ENCODE results near the gene ERP27.

ERP27 gene

DNA sequence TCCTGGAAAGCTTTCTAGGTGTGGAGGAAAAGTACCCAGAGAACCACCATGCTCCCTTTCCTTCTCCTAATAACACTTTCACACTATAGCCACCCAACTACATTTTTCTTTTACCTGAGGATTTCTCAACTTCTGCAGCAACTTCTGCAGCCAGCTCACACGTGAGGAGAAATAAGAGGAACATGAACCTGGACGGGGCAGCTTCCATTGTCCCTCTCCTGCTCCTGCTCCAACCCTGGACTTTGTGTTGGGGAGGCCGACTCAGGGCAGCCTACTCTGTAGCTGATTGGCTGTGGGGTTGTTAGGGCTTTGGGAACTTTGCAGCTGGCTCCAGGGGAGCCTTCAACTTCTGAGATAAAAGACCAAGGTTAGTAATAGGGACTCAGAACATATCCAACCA, at the start of gene ERP27:
ERP27 (minus strand) TSS at position 237 of the 400 bp plus-strand sequence; CDS start at position 208, 29 bp downstream.
- no peak for DNase-seq

DNA sequence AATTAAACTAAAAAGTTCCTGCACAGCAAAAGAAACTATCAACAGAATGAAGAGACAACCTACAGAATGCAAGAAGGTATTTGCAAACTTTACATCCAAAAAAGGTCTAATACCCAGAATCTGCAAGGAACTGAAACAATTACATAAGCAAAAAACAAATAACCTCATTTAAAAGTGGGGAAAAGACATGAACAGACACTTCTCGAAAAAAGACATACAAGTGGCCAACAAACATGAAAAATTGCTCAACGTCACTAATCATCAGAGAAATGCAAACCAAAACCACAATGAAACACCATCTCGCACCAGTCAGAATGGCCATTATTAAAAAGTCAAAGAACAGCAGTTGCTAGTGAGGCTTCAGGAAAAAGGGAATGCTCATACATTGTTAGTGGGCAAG, 49.7 kb upstream of the ERP27 start:
- DNase-seq, result no peak

DNA sequence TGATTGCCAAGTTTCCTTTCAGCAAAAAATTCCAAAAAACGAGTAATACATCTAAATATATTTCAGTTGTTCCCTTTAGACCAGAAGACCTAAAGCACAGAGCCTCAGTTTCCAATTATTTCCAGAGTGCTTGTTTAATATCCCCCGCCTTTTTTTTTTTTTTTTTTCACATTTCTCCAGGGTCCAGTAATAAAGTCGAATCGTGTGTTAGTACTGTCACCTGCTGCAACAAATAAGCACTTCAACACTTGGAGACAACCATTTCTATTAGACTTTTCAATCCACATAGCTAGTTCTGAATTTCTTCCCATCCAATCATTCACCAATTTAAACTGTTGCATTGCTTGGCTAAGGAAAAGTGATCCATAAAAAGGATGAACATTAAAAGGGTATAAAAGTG, 48.1 kb upstream of the ERP27 start:
- no peak for DNase-seq

DNA sequence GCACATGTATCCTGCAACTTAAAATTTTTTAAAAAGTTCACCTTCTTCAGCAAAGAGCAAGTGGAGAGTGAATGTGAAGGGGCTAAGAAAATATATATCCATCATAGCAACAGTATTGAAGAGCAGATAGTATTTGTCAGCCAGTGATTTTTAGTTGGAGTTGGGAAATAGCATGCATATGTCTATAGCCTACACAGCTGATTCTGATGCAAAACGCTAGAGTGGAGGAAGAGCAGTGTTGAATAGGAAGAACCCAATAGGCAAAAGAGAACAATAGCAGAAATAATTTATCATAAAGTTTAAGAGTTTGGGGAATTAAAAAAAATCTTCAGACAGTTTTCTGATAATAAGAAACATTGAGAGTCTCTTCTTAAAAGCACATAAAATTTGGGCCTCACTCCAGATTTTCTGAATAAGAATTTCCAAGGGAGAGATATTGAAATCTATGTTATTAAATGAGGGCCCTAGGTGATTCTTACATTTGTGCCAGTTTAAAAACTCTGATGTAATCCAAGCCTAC, 46.5 kb upstream of the ERP27 start:
- no peak for DNase-seq

DNA sequence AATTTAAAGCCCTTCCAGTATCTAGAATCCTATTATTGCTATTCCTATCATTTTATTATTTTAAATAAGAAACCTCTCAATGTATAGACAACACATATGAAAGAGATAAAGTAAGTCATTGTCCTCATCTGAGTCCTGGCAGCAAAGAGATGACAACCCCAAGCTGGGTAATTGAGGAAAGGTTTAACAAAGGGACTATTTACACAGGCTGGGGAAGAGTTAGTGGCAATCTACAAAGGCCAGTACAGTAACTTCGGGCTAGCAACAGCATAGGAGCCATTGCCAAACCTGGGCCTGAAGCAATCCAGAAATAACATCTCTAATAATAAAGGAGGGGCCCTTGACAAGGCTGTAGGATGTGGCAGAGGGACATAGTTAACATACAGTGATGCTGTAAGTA, 45.7 kb upstream of the ERP27 start:
- no peak for DNase-seq

DNA sequence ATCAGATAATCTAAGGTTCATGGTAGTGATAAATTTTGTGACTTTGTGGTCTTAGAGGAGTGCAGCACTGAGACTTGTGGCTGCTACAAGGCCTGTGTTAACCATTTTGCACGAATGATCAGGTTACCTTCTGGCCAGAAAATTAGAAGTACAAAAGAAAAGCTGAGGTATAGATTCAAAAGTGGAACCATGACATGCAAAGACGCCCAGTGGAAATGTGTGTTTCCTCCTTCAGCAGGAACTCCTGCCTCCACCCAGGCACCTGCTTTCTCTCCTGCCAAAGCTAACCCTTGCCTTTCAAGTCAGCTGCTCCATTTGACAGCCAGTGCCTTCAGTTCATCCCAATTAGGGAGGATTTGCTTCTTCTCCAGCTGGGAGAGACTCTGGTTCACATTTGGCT, 44.7 kb upstream of the ERP27 start:
- DNase-seq, result no peak

DNA sequence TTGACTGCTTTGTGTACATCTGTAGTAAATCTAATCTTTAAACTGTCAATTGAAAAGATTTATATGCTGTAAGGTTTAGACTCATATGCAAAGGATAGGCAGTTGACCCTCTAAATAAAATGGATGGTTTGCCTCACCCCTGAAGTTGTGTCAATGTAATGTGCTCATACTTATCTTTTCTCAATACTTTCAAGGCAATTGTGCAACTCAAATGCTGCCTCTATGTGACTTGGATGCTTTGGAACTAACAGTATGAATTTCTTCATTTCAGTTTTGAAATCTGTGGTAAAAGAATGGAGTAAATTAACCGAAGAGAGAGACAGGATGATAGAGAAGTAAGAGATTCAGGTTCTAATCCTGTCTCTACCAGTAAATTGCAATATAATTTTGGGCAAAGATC, 44.2 kb upstream of the ERP27 start:
- DNase-seq, result no peak

DNA sequence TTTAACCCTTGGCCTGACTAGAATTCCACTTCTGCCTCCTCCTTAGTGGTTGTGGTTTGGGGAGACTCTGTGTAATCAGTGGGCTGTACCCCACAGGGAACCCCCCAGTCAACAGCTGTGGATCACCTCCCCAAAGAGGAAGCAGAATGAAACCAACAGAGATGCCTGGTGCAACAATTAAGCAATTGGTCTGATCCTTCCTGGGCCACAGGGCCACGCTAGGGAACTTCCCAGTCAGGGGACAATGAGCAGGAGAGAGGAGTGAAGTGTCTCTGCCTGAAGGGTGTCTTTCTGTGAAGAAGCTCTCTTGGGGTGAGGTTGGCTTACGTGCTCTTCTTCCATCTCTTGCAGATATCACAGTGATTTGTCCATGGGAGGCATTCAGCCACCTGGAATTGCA, 42.7 kb upstream of the ERP27 start:
- DNase-seq, result no peak

DNA sequence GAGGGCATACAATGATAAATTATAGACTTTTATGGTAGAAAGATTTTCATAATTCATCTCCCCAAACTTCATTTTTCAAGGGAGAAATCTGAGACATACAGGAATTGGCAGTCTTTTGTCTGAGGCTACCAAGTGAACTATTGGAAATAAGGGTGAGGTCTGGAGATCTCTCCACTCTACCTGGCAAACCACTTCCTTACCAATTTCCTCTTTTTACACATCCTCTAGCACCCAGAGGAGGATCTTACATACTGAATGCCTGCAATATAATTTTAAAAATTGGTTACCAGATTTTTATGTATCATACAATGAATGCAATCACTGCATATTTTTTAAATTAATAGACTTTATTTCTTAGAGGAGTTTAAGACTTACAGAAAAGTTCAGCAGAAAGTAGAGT, 41.1 kb upstream of the ERP27 start:
- DNase-seq, result no peak

DNA sequence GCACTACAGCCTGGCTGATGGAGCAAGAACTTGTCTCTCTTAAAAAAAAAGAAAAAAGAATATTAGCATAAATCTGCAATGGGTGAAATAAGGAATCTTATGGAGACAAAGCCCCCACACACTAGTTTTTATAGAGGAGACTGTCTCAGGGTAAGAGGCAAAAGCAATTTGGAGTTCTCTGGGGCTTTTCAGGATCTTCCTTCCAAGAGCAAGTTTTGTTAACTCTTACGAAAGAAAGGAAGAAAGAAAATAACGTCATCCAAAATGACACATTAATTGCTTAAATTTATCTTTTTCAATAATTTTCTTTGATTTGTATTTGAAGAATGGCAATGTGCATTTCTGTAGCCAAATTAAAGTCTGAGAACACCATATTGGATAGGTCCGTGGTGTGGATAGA, 38.3 kb upstream of the ERP27 start:
- DNase-seq, result no peak

DNA sequence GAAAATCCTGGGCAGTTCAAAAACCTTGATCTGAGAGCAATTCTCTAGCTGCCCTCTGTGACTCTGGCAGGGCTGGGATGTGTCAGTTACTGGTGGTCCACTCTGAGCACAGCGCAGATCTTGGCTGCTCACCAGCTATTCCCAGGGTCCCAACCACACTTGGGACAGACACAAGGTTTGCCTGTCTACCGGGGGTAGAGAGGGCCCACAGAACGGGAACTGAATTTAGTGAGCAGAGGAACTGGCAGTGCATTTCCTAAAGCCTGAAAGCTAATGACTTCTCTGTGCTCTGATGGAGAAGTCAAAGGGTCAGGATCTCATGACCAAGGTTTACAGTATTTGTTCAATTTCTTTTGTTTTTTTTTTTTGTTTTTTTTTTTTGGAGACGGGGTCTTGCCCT, 37.1 kb upstream of the ERP27 start:
- no peak for DNase-seq

DNA sequence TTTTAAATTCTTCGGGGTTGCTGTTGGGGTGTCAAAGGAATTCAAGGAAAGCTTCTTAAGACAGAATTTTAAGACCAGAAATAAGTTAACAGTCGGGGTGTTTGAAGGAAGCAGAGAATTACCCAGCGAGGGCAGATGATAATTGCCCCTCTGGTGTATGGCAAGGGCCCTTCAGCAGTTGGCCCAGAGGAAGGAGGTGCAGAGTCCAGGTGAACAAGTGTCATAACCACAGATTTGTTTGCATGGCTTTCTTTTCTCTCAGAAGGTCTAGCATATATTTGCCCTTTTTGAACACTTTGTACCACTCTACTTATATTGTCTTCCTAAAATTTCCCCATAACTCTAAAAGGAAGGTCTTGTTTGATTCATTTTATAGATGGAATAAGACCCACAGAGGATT, 36.3 kb upstream of the ERP27 start:
- no peak for DNase-seq

DNA sequence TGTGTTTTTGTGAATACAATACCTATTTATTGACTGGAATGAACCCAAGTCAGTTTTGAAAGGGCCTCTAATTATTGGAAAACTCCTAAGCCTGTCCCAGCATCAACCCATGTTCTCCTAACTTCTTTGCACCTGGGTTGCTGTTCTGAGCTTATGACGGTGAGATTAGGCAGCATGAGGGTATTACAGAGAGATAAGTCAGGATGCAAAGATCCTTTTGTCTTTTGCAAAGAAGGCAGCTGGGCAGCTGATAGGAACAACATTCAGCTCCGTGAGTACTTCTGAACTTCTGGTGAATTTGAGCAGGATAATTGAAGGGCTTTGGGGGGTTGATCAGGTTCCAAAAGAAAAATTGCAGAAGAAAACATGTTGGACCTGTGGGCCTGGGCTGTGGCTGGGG, 34.5 kb upstream of the ERP27 start, which contains the start of gene PDE6H:
PDE6H (plus strand) TSS at position 227 of the 400 bp plus-strand sequence. CDS start 4,971 bp downstream, outside the sequence.
- DNase-seq, result no peak

DNA sequence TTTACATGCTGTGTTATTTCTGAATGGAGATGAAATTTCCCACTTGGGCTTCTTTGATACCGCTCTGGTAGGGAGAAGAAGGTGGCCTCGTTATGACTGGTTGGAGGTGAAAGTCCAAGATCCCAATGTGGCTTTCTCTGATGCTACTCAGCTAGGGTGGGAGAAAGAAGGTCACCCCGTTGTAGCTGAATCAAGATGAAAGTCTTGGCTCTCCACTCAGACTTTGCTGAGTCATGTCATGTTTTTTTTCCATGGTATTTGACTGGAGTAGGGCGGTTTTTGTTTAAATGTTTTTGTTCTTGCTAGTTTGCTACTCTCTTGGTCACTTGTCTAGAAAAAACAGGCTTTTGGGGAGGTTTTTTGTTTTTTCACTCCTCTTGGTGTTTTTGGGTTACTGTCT, 32.1 kb upstream of the ERP27 start:
- no peak for DNase-seq

DNA sequence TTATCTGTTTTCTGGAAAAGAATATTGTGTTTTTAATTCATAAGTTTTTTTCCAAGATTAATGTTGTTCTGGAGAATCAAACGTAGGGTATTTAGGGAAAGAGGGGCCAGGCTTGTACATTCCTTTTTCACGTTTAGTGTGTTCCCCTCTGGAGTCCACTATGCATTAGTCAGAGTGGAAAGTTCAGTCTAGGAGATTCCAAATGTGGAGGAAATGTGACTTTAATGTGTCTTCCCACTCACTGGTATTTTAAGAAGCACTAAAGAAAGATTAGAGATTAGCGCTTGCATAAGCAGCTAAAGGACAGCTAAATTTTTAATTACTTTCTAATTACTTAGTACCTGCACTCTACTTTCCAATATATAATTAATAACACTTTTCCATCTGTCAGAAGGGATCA, 30.1 kb upstream of the ERP27 start:
- DNase-seq, result no peak

DNA sequence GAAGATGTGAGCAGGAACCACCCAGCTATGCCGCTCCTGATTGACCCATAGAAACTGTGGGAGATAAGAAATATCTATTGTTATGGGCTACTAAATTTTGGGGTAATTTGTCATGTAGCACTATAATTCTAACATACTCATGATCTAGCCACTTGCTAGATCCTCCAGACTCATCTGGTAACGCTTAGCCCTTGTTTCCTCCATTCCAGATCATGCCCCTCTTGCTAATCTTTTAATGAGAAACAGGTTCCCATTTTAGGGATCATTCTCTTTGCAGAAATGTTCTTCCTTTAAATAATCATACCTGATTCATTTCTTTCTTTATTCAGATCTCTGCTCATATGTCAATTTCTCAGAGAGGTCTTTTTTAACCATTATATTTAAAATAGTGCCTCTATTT, 26.9 kb upstream of the ERP27 start:
- no peak for DNase-seq

DNA sequence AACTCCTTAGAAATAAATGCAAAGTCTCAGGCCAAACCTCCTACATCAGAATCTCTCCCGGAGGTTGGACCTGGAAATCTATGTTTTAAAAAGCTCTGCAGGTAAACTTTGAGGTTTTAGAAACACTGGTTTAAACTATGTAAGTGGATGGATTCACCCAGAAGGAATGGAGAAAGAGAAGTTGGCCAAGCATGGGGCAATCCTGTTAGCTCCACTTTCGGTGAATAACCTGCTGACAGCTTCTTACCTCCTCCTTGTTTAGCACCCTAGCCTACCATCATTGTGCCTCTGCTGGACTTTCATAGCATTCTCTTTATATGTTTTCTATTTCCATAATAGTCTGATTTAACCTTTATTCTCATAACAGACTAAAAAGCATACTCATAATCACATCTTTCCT, 26.1 kb upstream of the ERP27 start:
- no peak for DNase-seq

DNA sequence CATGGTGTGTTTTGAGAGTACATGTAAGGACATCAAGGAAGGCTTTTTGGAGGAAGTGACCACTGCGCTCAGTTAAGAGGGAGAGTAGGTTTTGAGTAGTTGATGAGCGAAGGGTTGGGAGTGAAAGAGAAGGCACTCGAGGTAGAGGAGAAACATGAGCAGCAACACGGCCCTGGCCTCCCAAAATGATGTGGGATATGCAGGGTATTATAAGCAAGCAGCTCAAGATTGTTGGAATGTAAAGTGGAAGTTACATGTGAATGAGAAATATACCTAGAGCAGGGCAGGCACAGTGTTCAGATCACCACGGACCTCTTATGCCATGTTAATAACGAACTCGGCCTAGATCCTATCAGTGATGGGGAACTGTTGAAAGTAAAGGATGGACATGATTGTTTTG, 25.2 kb upstream of the ERP27 start:
- no peak for DNase-seq

DNA sequence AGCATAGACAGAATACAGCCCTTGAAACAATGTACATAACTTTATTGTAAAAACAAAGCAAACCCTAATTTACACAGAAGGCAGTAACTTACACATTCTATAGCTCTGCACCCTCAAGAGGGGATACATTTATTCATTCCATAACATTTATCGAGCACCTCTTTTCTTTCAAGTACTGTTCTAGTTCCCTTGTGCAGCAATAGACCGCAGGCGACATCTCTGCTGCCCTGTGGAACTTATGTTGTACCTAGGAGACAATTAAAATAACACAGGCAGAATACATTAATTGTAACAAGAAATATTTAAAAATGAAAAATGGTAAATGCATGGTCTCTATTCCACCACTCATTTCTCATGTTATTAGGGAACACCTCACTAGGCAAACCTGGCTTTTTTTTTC, 24.5 kb upstream of the ERP27 start:
- DNase-seq, result no peak

DNA sequence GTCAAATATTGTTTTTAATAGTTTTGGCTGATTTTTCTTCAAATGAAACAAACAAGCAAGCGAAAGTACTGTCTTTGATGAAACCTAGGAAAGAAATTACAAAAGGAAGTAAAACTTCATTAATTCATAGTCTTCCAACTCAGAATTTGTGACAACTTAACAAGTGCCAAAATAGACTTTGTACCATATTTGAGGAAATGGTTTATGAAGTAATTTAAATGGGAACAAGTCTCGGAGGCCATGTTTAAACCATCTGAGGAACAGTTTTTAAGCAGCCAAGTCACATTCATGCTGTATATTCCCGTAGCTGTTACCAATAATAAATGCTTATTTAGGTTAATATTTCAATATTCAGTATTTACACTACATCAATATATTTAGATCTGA, 23.8 kb upstream of the ERP27 start:
- DNase-seq, result no peak

DNA sequence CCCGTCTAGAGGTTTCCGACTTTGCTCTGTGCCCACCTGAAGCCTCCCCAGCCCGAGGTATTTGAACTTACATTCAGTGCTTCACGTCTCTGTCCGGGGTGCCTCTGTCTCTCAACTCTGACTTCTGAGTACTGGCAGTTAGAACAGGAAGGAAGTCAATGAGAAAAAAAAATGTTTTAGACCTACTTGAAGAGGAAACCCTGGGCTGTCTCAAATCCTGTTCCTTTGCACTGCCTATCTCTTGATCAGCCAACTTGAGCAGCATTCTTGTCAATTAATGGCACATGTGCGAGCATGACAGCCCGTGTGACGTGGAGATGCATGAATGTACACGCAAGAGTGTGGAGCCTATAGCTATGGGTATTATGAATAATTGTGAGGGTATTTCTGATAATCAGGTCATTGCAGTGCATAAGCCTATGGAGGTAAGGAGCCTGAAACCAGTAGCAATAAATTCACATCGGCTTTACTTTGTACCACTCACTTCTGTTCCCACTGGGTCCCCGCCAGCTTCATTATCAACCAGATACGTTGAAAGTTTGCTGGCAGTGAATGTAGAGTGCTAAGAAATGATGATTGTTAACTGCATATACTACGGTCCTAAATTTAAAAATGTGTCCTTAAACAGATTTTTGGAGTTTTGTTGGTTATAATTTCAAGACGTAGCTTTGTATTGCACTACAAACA, 23.3 kb upstream of the ERP27 start, which contains the start of gene ARHGDIB:
ARHGDIB (minus strand) TSS at position 136 of the 687 bp plus-strand sequence. CDS start 10,889 bp downstream, outside the sequence.
- DNase-seq, result peak in 1 of 2 experiments; percentile 72

DNA sequence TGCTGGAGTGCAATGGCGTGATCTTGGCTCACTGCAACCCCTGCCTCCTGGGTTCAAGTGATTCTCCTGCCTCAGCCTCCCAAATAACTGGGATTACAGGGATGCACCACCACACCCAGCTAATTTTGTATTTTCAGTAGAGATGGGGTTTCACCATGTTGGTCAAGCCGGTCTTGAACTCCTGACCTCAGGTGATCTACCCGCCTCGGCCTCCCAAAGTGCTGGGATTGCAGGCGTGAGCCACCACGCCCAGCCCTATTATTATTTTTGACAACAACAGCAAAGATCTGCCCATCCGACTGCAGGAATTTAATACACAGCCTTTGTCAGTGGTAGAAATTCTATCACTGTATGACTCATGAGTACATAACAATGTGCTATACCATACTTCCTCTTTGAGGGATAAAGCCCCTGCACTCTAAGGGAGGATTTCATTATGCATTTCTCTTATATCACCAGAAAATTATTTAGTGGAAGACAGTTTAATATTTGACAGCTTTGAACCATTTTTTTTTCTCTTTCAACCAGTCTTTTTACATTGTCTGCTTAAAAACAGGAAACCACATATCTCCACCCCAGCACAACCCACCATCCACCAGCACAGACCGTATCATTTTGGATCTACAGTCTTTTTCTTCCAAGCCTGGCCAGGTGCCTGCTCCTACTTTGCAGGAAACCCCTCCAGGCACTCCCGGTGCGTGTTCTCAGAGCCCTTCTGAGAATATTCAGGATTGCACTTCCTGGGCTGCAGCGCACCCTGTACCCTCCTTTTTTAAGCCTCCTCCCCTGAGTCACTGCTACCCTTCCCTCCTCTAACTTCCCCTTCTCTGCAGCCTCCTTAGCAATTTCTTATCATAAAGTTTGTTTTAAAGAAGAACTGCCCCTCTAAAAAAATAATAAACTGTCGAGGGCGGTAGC, 22.5 kb upstream of the ERP27 start:
- peak in 1 of 2 experiments; percentile 46 for DNase-seq

DNA sequence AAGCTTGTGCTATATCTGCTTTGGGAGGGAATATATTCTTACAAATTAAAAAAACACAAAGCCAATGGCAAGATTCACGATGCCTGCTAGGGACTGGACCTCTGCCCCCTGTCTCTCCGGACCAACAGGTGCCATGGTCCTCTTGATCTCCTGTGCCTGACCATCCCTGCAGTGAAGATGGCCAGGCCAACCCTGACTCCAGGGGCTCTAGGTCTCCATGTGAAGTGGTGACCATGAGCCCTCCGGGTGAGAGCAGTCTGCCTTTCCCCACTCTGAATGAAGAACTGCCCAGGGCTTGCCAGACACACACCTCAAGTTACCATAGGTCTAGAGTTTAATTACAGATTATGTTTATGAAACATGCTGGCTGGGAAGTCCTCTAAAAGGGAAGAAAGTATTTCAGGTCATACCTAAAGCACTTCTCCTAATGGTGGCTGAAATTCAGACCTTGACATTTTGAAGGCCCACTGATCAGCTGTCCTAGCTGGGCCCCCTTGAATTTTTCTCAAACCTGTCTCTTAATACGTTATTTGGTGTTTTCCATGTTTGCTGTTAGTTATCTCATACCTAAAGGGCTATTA, 21.7 kb upstream of the ERP27 start:
- DNase-seq, result no peak

DNA sequence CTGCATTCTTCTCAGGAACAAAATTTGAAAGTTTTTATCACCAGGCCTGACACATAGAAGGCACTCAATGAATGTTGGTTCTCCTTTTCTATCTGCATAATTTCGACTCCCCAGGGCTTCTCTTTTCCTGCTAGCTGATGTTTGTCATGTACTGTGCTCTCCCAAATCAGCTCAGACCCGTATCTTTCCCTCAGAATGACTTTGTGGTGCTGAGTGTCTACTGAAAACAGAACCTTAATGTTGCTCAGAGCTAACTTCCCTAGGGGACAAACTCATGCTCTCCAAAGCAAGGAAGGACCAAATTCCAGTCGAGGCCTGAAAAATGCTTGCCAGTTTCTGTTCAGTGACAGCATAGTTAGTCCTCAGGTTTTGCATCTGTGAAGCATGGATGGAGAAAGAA, 21.1 kb upstream of the ERP27 start:
- DNase-seq, result no peak
